ENCODE measurements around the gene HDAC4.

The HDAC4 gene

DNA sequence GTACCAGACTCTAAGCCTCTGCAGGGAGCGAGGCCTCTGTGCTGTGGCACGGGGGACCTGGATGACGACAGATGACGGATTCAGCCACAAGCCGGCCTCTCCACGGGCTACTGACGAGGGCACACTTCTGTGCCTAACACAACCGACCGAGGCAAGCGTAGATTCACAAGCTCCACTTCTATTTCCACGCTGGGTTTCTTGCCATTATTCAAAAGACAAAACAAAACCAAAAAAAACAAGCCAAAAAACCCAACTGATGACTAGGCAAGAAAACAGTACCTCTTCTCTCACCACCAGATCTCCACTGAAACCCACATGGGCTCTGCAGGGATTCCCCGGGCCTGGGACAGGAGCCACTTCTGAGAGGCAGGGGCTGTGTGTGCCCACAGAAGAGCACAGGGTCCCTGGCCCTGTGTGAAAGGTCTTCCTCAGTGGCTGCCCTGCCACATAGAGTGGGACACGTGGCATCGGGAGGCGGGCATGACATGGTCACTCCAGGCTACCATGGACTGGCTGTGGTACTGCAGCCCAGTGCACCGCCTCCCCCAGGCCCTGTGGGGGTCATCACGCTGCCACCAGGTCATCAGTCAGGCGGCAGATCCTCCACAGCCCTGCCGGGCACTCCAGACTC is 254.7 kb downstream of the HDAC4 start:
- no peak for DNase-seq

DNA sequence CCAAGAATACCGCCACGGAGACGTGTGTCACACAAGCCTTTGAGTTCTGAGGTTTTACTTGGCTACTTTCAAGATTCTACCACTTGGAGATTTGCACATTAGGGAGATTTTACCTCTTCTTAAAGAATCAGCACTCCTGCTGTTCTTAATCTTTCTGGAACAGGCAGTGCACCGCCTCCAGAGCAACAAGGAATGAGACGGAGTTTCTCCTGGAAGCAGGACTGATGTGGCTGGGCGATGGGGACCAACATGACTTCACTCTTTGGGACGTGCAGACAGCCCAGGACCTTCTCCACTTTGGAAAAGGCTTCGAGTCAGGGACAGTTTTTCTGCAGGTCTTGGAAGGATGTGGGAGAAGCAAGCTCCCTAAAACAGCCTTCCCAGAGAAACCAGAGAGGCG is 255.2 kb downstream of the HDAC4 start:
- DNase-seq = no peak

DNA sequence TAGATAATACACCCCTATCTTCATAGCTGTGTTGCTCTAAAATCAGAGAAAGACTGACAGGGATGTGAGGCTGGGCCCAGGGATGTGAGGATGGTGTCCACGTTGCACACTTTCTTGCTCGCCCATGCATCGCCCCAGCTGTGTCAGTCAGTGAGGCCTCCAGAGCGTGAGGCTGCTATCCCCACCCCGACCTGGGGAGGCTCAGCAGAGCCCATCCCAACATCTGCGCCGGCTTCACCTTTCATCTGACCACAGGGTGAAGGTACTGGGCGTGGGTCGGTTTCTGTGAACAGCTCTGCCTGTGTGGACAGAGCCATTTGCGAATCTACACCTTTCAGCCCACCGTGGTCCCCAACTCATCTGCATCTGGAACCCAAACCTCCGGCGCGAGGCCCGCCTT is 255.7 kb downstream of the HDAC4 start:
- no peak for DNase-seq

DNA sequence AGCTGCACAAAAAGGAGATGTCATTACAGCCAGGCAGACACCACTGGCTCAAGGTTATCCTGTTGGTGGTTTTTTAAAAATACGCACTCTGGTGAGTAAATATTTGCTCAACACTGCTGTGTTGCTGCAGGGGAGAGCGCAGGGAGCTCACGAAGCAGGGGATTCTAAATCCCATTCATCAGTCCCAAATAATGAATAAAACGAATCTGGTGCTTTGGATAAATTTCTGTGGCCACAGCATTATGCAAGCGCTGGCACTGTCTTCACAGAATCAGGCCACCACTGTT is 256.2 kb downstream of the HDAC4 start:
- no peak for DNase-seq

DNA sequence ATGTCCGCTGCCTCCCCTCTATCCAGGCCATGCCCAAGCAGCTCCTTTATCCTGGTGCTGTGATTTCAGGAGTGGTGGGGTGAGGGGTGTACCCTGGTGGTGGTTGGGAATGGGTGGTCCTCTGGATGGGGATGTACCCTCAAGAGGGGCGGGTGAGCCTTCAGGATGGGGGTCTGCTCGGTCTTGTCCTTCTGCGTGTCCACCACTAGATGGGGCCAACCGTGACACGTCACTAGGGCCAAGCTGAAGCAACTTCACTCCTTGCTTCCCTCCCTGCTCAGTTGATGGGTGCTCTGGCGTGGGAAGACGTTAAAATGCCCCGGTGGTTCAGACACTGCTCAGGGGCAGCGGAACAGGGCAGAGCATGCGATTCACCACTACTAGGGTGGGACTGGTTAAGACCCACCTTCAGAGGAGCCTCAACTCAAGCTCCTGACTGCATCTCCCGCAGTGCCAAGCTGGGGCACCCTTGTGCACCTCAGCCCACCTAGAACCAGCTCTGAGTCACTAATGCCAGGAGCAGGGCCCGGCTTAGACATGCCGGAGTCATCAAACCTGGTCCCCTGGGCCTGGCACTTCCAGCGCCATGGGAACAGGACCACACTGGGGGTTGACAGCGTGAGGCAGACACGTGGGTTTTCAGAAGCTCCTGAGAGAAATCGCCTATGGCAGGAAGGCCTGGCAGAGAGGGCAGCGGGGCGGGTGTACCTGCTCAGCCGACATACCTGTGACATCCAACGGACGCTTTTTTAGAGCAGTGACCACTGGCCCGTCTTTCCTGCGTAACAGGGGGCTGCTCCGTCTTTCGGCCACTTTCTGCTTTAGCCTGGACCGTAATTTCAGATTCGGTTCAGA is 256.7 kb downstream of the HDAC4 start:
- peak; percentile 37 for DNase-seq

DNA sequence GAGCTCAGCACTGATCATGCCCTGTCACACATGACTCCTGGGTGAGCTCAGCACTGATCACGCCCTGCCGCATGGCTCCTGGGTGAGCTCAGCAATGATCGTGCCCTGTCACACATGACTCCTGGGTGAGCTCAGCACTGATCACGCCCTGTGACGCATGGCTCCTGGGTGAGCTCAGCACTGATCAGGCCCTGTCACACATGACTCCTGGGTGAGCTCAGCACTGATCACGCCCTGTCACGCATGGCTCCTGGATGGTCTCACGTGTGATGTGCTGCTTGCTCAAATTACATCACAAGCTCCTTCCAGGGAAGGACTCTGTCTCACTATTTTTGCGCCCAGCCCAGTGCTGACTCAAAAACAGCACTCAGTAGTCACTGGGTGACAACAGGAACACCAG is 258.0 kb downstream of the HDAC4 start:
- DNase-seq = no peak

DNA sequence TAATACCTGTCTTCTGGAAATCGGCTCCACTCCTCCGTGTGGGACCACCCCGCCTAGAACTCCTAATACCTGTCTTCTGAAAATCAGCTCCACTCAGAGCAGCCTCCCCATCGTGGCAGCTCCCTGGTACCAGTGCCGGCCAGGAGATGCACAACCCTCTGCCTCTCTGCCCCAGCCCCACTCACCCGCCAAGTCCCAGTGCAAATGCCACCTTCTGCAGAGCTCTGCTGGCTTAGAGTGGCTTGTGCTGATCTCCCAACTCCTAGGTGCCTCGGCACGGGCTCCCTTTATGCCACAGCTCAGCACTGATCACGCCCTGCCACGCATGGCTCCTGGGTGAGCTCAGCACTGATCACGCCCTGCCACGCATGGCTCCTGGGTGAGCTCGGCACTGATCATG is 258.5 kb downstream of the HDAC4 start:
- no peak for DNase-seq

DNA sequence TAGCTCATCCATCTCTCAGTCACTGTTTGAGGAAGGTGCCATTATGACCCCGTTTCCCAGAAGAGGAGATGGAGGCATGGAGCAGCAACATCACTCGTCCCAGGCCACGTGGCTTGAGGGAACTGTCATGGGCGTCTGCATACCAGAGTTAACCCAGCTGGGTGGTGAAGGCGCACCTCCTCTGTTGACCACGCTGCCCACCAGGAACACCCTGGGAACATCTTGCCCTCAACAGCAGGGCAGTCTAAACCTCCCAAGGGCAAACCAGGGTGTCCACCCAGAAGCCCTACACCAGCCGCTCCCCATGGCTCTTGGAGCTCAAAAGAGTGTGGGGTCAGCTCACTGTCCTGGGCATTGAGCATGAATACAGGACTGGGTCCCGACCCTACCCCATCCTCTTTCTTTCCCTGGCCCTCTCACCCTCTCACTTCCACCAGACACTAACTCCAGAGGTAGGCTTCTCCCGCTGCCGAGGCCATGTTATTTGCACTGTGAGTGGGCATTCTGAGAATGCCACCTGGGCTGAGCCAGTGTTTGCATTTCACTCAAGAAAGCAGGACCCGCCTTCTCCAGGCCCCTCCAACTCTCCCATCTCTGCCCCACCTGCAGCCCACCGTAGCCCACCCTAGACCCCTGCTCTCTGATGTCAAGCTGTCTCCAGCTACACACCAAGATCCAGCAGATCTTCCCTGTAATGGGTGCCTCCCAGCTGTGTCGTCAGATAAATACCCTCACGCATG is 259.6 kb downstream of the HDAC4 start:
- no peak for DNase-seq

DNA sequence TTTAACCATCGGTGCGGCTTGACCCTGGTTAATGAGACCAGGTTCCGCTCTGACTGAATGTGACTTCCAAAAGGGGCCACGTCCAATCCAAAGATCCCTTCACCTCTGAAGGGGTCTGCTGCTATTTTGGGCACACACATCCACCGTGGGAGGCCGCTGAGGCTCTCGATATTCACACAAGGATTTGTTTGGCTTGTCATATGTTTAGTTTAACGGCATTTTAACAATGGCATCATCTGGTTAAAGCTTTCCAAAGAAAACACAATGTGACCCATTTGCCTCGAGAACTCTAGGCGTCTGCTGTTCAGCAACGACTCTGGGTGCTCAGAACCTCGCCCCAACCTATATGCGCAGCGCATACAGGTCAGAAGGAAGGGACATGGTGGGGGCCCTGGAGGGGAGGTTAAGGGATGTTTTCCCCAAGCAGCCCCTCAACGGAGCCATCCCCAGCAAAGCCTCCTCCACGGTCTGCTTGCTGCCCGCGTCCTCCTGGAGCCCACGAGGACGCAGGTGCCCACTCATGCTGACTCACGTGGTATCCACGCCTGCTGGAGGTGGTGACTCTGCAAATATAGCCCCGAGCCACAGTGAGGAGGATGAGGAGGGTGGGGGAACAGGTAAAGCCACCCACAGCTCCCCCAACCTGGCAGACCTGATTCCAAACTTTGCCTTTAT is 260.3 kb downstream of the HDAC4 start:
- no peak for DNase-seq

DNA sequence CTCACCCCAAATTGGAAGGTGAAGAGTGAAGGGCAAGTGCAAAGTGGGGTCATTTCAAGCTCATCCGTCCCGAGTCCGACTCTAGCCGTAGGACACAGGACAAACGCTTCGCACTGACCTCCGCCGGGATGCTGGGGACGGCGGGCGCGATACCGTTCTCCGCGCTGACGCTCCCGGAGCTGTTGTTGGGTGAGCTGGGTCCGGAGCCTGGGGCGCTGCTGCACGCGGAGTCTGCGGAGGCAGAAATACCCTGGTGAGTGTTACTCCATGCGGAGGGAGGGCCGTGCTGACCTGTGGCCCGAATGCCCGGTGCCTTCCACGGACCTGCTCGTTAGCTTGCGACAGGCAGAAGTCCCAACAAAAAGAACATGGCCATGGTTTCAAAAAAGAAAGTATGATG is 261.3 kb downstream of the HDAC4 start:
- DNase-seq = no peak

DNA sequence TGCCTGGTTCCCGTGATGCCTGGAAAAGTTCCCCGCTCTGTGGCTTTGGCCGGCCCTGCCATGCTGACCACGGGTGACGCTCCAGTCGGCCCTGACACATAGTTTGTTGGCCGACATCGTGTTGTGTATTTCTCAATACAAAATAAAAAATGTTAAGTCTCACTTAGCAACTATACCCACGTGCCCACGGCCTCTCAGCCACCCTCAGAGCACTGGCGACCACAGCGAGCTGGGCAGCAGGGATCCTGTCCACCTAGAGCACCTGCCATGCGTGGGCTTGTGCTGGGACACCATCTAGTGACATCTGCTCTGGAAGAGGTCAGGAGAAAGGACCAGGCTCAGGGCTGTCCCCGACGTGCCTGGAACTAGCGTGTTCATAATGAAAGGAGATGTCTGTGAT is 261.7 kb downstream of the HDAC4 start:
- no peak for DNase-seq

DNA sequence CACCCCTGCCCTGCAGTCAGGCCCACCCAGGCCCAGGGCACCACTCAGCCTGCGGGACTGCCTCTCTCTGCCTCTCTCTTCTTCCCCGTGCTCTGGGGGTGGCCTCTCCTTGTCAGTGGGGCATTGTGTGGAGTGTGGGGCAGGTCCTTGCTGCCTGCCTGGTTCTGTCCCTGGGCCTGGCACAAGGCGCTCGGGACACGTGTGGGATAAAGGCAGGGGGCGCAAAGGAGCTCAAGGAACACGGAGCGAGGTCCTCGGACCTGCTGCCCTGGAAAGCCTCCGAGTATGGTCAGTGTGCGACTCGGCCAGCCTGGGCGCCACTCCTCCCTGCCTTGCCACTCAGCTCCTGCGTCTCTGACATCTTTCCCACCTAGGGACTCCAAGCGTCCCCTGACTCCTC is 262.2 kb downstream of the HDAC4 start:
- DNase-seq = no peak

DNA sequence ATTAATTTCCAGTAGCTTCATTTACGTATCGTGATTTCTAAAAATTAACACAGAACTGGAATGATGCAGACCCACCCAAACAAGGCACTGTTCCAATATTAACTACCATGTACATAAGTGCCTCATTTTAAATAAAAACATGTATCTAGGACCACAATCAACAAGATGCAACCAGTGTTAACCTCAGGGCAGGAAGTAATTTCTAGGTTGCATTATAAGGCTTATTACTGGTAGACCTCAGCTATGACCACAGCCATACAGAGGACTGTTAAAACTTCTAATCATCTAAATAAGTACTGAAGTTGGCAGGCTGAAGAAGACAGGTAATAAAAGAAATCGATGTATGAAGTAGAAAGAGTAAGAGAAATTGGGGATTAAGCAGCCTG is 262.9 kb downstream of the HDAC4 start:
- peak; percentile 14 for DNase-seq

DNA sequence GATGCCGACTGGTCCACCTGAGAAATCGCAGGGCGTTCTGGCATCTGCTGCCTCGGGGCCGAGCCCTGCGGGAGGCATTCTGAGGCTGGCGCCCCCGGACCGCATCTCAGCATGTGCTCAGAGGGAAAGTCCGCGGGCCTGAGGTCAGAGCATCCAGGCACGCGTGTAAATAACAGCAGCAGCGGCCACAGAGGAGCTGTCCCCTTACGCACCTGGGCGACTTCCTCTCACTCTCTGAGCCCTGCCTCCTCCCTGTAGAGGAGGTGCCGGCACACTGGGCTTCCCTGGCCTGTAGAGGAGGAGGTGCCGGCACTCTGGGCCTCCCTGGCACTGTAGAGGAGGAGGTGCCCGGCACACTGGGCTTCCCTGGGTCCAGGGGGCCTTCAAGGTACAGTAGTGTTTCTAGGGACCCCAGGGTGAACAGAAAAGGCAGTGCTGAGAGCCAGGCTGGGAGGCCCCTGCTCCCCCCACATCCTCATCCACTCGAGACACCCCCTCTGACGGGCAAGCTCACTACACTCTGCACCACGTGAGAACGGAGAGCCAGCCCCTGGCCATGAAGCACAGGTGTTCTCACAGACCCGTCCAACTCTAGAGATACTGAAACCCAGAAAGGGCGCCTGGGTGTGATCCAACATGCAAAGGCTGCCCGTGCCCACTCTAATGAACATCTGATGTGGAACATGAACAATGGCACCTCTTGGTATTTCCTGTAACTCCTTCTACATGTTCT is 263.5 kb downstream of the HDAC4 start:
- no peak for DNase-seq

DNA sequence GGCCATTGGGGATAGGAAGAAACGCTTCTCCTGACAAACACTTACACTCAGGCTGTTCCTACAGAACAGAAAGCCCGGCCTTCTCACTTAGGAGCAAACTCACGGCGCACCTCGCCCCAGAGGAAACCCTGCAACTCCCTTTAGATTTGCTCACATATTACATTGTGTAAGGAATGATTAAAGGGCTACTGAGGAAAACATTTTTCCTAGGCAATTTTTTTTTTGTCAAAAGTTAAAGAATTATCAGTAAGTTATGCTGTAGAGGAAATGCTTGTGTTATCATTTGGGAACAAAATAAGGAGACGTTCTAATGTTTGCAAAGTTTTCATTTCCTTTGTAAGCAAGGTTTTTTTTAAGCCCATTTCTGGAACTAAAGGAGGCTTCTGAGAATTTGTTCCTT is 264.1 kb downstream of the HDAC4 start:
- no peak for DNase-seq

DNA sequence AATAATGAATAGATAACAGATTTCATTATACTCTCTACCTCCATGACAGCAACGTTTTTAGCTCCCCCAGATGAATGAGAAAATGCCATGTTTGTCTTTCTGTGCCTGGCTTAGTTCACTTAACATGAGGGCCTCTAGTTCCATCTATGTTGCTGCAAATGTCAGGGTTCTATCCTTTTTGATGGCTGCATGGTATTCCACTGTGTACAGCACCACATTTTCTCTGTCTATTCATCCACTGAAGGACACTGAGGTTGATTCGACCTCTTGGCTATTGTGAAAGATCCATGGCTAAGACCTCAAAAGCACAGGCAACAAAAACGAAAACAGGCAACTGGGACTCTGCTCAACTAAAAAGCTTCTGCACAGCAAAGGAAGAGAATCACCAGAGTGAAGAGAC is 264.6 kb downstream of the HDAC4 start:
- DNase-seq = no peak

DNA sequence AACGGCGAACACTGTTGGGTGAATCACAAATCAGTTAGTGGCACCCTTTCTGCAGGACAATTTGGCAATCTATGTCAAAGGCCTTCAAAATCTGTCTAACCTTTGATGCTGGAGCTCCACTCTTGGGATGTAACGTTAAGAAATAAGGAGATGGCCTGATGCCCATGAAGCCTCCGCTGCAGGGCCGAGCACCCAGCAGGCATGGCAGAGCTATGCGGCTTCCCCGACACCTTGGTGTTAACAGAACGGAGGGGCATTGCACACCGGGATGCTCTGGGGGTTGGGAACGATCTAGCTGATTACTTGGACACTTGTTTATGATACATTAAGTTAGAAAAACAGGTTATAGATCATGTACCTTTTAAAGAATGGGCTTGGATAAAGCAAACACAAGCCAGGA is 265.3 kb downstream of the HDAC4 start:
- DNase-seq = no peak

DNA sequence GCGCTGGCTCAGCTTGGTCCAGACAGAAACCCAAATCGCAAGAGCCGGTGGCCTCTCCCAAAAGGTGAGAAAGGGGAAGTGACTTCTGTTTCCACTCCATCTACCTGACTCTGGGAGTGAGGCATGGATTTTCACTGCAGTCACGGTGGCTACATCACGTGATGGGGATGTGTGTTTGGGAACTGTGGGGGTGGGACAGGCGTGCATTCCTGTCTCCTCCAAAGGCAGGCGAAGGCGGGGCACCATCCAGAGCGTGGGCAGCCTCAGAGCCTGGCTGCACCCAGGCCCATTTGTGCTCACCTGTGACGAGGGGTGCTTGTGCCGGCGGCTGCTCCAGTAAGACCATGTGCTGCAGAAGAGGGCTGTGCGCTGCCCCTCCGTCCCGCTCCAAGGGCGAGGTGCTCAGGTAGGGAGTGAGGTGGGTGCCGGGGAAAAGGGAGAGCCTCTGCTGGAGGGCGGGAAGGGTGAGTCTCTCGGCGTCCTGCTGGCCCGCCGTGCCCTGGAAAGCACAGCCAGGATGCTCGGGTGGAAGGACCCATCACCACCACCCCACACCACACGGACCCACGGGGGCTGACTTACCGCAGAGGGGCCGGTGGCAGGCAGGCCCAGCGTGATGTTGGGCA is 266.8 kb downstream of the HDAC4 start:
- DNase-seq = no peak

DNA sequence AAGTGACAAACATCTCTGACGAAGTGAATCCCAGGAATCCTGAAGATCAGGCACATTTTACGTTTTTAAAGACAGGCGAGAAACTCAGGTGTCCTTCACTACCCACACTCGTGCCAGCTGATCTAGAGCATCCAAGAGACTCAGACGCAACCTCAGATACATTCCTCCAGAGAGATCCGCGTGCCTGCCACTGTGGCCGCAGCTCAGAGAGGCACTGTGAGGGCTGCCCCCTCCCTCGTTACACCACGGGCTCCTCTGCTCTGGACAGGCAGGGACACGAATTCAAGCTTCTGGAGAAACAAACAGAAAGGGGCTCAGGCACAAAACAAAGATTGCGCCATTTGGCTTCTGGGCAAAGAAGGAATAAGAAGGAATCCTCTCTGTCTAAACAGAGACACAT is 268.0 kb downstream of the HDAC4 start:
- DNase-seq = no peak

DNA sequence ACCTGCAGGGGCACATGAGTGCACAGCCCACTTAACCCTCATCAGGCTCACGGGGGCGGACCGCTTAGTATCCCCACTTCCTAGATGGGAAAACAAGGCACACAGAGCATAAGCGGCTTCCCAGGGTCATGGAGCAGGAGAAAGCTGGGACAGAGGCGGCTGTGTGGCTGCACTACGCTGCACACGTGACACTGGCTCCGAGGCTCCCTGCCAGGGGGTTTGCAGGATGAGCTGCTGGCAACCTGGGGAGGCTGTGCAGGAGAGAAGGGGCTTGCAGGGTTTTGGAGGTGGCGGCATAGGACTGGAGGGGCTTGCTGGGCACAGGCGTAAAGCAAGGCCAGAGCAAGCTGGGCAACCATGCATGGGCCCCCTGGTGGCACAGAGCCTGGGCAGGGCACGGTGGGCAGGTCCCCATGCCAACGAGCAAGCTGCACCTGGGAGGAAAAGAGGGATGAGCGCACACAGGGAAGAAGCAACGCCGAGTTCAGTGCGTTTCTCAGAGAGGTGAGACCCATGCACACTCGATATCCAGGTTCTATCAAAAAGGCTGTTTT is 268.6 kb downstream of the HDAC4 start:
- no peak for DNase-seq

DNA sequence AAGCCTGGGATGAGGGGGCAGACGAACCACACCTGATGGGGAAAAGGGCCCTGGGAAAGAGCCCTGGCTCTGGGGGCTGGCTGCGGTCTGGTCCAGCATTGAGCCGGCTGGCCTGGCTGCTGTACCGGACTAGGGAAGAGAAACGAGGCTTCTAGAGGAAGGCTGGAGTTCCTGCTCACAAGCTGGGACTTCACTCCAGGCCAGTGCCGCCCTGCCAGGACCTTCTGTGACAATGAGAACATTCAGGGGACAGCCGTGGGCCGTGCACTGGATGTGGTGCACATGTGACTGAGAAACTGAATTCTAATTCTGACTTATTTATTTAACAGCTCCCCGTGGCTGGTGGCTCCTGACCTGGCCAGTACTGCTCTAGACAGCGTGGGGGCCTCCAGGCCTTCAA is 269.3 kb downstream of the HDAC4 start:
- DNase-seq = no peak

DNA sequence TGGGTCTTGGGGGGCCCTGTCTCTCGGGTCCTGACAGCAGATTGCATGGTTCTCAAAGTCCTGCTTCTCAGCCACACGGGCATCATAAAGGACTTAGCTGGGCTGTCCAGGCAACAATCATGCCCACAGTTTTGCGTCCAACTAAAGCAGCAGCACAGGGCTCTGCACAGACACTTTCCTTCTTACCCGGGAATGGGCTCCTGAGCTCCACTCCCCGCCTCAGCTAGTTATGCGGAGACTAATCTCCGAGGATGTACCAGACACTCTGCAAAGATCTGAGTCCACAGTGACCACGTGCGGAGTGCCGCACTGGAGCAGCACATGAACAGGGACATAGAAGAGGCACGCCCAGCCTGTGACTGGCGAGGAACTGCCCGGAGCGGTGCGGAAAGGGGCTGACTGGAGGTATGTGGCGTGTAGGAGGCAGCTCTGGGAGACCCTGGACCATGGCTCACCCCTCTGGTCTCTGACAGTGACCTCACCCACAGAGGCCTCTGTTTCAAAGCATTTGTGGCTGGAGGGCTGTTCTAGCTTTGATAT is 270.0 kb downstream of the HDAC4 start:
- DNase-seq = no peak

All from CD4-positive, alpha-beta T cell treated with Interleukin-12 subunit alpha and Interleukin-12 subunit beta, for 1 hour (primary cell).